Fibroblast of lung (primary cell): Measurements from ENCODE around the gene INTS4. TPM values are rescaled to one million over a fixed set of nuclear protein-coding genes. Genes with fewer than 3 reads are reported as not detected.

Source experiments
- DNase-seq, 2 donors: peaks; one replicate each; pipeline versions ENCODE4 v3.0.0 to v3.0.0-alpha.2; 2010; ENCODE audit warnings: low read depth in 2 of 2
- H2AFZ ChIP-seq: 2 replicates; pipeline ENCODE4 v1.5.1; 2012; ENCODE audit warnings: low read length, control low read depth, inconsistent platforms
- H3K27ac ChIP-seq: 2 replicates; pipeline ENCODE4 v1.5.1; 2011; ENCODE audit warnings: low read length, control low read depth; ENCODE audit not compliant: insufficient read depth
- H3K27me3 ChIP-seq: 2 replicates; pipeline ENCODE4 v1.5.1; 2011; ENCODE audit warnings: mild to moderate bottlenecking, low read length; ENCODE audit not compliant: control insufficient read depth, insufficient read depth
- H3K36me3 ChIP-seq: 2 replicates; pipeline ENCODE4 v1.5.1; 2011; ENCODE audit warnings: low read length; ENCODE audit not compliant: control insufficient read depth, insufficient read depth
- H3K4me1 ChIP-seq: 2 replicates; pipeline ENCODE4 v1.5.1; 2011; ENCODE audit warnings: low read length; ENCODE audit not compliant: control insufficient read depth, insufficient read depth; ENCODE audit errors: extremely low read depth
- H3K4me2 ChIP-seq: 2 replicates; pipeline ENCODE4 v1.5.1; 2011; ENCODE audit warnings: low read length, control low read depth; ENCODE audit not compliant: insufficient read depth; ENCODE audit errors: extremely low read depth
- H3K4me3 ChIP-seq, 4 experiments: fragments of 200-600 bp in 1 of 4; sonication (generic) in 1 of 4; replicated peaks in 1 of 4; 2 replicates each; pipeline ENCODE4 v1.5.1; 2011 to 2016; ENCODE audit warnings: low read length in 4 of 4, low read depth in 3 of 4, mild to moderate bottlenecking in 3 of 4, control low read depth in 2 of 4, inconsistent platforms in 1 of 4, mixed read lengths in 1 of 4; ENCODE audit not compliant: insufficient read depth in 1 of 4; ENCODE audit errors: control extremely low read depth in 1 of 4
- H3K79me2 ChIP-seq: 2 replicates; pipeline ENCODE4 v1.5.1; 2012; ENCODE audit warnings: mild to moderate bottlenecking, low read length, inconsistent platforms; ENCODE audit not compliant: control insufficient read depth, insufficient read depth
- H3K9ac ChIP-seq: 2 replicates; pipeline ENCODE4 v1.5.1; 2011; ENCODE audit warnings: mild to moderate bottlenecking, low read length, control low read depth; ENCODE audit not compliant: insufficient read depth
- H3K9me3 ChIP-seq: 2 replicates; pipeline ENCODE4 v1.5.1; 2012; ENCODE audit warnings: low read depth, low read length; ENCODE audit not compliant: control insufficient read depth, insufficient read depth
- H4K20me1 ChIP-seq: 2 replicates; pipeline ENCODE4 v1.5.1; 2011; ENCODE audit warnings: low read length; ENCODE audit not compliant: control insufficient read depth, insufficient read depth; ENCODE audit errors: extremely low read depth
- CTCF ChIP-seq, 2 donors: IDR thresholded peaks in 1 of 2; conservative IDR thresholded peaks in 1 of 2; 1 replicate in 1 of 2; 2 replicates in 1 of 2; pipeline ENCODE4 v1.5.1; 2011 to 2012; ENCODE audit warnings: low read length in 2 of 2, control low read depth in 1 of 2, inconsistent platforms in 1 of 2, low read depth in 1 of 2, mild to moderate bottlenecking in 1 of 2
- EZH2 ChIP-seq: IDR thresholded peaks from 2 replicates; pipeline ENCODE4 v1.5.1; 2012; ENCODE audit warnings: low read length, control low read depth, mild to moderate bottlenecking; ENCODE audit errors: missing control alignments
- polyA plus RNA-seq, 2 donors: library from polyadenylated mRNA; depleted of rRNA in 1 of 2; stranded (reverse) in 1 of 2; unstranded in 1 of 2; fragments of >200 nt; gene quantifications; 2 replicates each; pipeline ENCODE4 v1.2.1, GENCODE V29; 2011 to 2012; ENCODE audit warnings: missing spikeins in 1 of 2
- total RNA-seq: library from RNA; depleted of rRNA; stranded (reverse); fragments of >200 nt; gene quantifications from 2 replicates; pipeline ENCODE4 v1.2.1, GENCODE V29; 2014

INTS4 gene
- total and polyA plus RNA-seq, 2 donors (not counting 1 experiment from before 2014, with no cell fraction given) = 17.2 to 38.6 TPM

GRCh38 chr11:78037056-78037455, 42.6 kb upstream of the INTS4 start:
- DNase-seq = no peak
- Histone ChIP-seq H3K9ac (no peak overlapping the region), H3K9me3 (no peaks in the 10 kb centered on the region), H3K79me2 (no peaks in the 10 kb centered on the region), H4K20me1 (no peaks in the 10 kb centered on the region), H3K4me1 (peaks cover 16% of the 10 kb centered on the region), H3K27ac (no peak overlapping the region), H2AFZ (no peak overlapping the region), H3K36me3 (no peaks in the 10 kb centered on the region), H3K4me3 (no peak overlapping the region), H3K4me2 (no peak overlapping the region), H3K27me3 (no peaks in the 10 kb centered on the region)
- no peak for TF ChIP-seq EZH2
- no peak for TF ChIP-seq CTCF (conservative IDR thresholded peaks at IDR 0.05 in 1 of 2, IDR thresholded peaks at IDR 0.05 in 1 of 2; ENCODE audit: low read depth in 1 of 2, low read length in 2 of 2)

GRCh38 chr11:78036313-78036712, 41.8 kb upstream of the INTS4 start:
- Histone ChIP-seq H3K36me3 (no peaks in the 10 kb centered on the region), H3K4me2 (no peak overlapping the region), H3K27ac (no peak overlapping the region), H3K9ac (no peak overlapping the region), H3K79me2 (no peaks in the 10 kb centered on the region), H3K27me3 (no peaks in the 10 kb centered on the region), H3K4me1 (peaks cover 16% of the 10 kb centered on the region), H4K20me1 (no peaks in the 10 kb centered on the region), H2AFZ (no peak overlapping the region), H3K9me3 (no peaks in the 10 kb centered on the region), H3K4me3 (no peak overlapping the region)
- DNase-seq = no peak
- TF ChIP-seq EZH2 (no peak), CTCF (conservative IDR thresholded peaks at IDR 0.05 in 1 of 2, IDR thresholded peaks at IDR 0.05 in 1 of 2; ENCODE audit: low read depth in 1 of 2, low read length in 2 of 2) (no peak)

- Histone ChIP-seq H3K9ac (no peak overlapping the region), H3K4me3 (no peak overlapping the region), H4K20me1 (no peaks in the 10 kb centered on the region), H3K27ac (no peak overlapping the region), H2AFZ (no peak overlapping the region), H3K9me3 (no peaks in the 10 kb centered on the region), H3K27me3 (no peaks in the 10 kb centered on the region), H3K36me3 (no peaks in the 10 kb centered on the region), H3K79me2 (no peaks in the 10 kb centered on the region), H3K4me1 (peaks cover 3% of the 10 kb centered on the region), H3K4me2 (no peak overlapping the region)
- no peak for TF ChIP-seq EZH2
- TF ChIP-seq CTCF (conservative IDR thresholded peaks at IDR 0.05 in 1 of 2, IDR thresholded peaks at IDR 0.05 in 1 of 2; ENCODE audit: low read depth in 1 of 2, low read length in 2 of 2) = no peak
- no peak for DNase-seq
Measured at GRCh38 chr11:78034623-78035022, 40.2 kb upstream of the INTS4 start.
